HCT116 (cell line): ENCODE results near the gene MTHFSD. TPM values are rescaled to one million over a fixed set of nuclear protein-coding genes. Genes with fewer than 3 reads are reported as not detected.

Experiments used
- ATAC-seq: fragments of 200-7000 bp; cut with Tn5 transposase; 2 replicates; pipeline ENCODE4 v1.9.1; 2020; ENCODE audit warnings: mild to moderate bottlenecking, moderate library complexity
- BruUV-seq: library from RNA; stranded (reverse); fragments of 400-500 nt; replicated peaks from 2 replicates; lab custom pipeline; 2021; lab: Mats Ljungman, UMichigan
- CTCF ChIA-PET: fragments of 300-600 bp; sonication (Branson Sonifier 250); formaldehyde crosslinking; loops from one replicate; lab custom pipeline; 2021; ENCODE audit warnings: antibody characterized with exemption; lab: Charles Lee
- POLR2A ChIA-PET: fragments of 300-600, 350-600 bp; sonication (Branson Sonifier 250); formaldehyde crosslinking; loops from one replicate; lab custom pipeline; 2021; ENCODE audit warnings: antibody characterized with exemption; lab: Charles Lee
- RAD21 ChIA-PET, 2 experiments: fragments of 300-600 bp; sonication (Branson Sonifier 250); formaldehyde crosslinking; loops; one replicate each; lab custom pipeline; 2023; ENCODE audit warnings: low total read pairs in 2 of 2; ENCODE audit not compliant: uncharacterized antibody in 2 of 2, unreplicated experiment in 2 of 2, low non-redundant PET in 1 of 2; lab: Charles Lee
- DNase-seq: peaks from one replicate; pipeline ENCODE4 v3.0.0-alpha.2; 2010; ENCODE audit warnings: low read depth, low spot score
- H2AFZ ChIP-seq: fragments of 200-600 bp; shearing (Covaris generic), sonication (generic); 2 replicates; pipeline ENCODE4 v1.6.1; 2017; ENCODE audit warnings: low read depth, mixed run types, mixed read lengths, antibody characterized with exemption, low read length; ENCODE audit not compliant: poor library complexity, severe bottlenecking
- H3K27ac ChIP-seq: 2 replicates; pipeline ENCODE4 v1.5.1; 2012; ENCODE audit warnings: low read depth, low read length
- H3K27me3 ChIP-seq: fragments of 200-600 bp; sonication (generic); 2 replicates; pipeline ENCODE4 v1.6.1; 2016; ENCODE audit warnings: mixed run types, low read length, mixed read lengths; ENCODE audit not compliant: insufficient read depth
- H3K36me3 ChIP-seq, 2 experiments: fragments of 200-500 bp in 1 of 2; fragments of 200-600 bp in 1 of 2; sonication (Bioruptor generic) in 1 of 2; sonication (generic) in 1 of 2; 2 replicates each; pipeline versions ENCODE4 v1.5.1 to v1.6.1; 2014 to 2016; ENCODE audit warnings: low read length in 2 of 2, inconsistent platforms in 1 of 2, mixed read lengths in 1 of 2, mixed run types in 1 of 2; ENCODE audit not compliant: insufficient read depth in 2 of 2, control insufficient read depth in 1 of 2
- H3K4me1 ChIP-seq, 2 experiments: fragments of 200-600 bp in 1 of 2; sonication (generic) in 1 of 2; 2 replicates each; pipeline versions ENCODE4 v1.5.1 to v1.6.1; 2012 to 2017; ENCODE audit warnings: low read length in 2 of 2, inconsistent platforms in 1 of 2, mild to moderate bottlenecking in 1 of 2, mixed read lengths in 1 of 2, mixed run types in 1 of 2, moderate library complexity in 1 of 2; ENCODE audit not compliant: insufficient read depth in 2 of 2, control insufficient read depth in 1 of 2
- H3K4me2 ChIP-seq: fragments of 200-600 bp; sonication (generic); 2 replicates; pipeline ENCODE4 v1.6.1; 2017; ENCODE audit warnings: mixed run types, low read length, mixed read lengths
- H3K4me3 ChIP-seq, 2 experiments: fragments of 200-600 bp in 1 of 2; sonication (generic) in 1 of 2; replicated peaks in 1 of 2; 2 replicates each; pipeline ENCODE4 v1.5.1; 2011 to 2016; ENCODE audit warnings: low read length in 2 of 2, control low read depth in 1 of 2, low read depth in 1 of 2, mild to moderate bottlenecking in 1 of 2, mixed read lengths in 1 of 2, mixed run types in 1 of 2
- H3K79me2 ChIP-seq: fragments of 200-600 bp; sonication (generic); 2 replicates; pipeline ENCODE4 v1.6.1; 2017; ENCODE audit warnings: mild to moderate bottlenecking, mixed run types, low read length, moderate library complexity, mixed read lengths; ENCODE audit not compliant: insufficient read depth
- H3K9ac ChIP-seq: fragments of 200-600 bp; sonication (generic); 2 replicates; pipeline ENCODE4 v1.6.1; 2016; ENCODE audit warnings: low read length, mixed read lengths
- H3K9me2 ChIP-seq: fragments of 200-600 bp; sonication (generic), shearing (Covaris generic); 2 replicates; pipeline ENCODE4 v1.6.1; 2017; ENCODE audit warnings: mixed run types, mild to moderate bottlenecking, moderate library complexity; ENCODE audit not compliant: insufficient read depth
- H3K9me3 ChIP-seq, 2 experiments: fragments of 200-500 bp in 1 of 2; fragments of 200-600 bp in 1 of 2; sonication (Bioruptor generic) in 1 of 2; sonication (generic) in 1 of 2; 2 replicates each; pipeline ENCODE4 v1.6.1; 2014 to 2017; ENCODE audit warnings: low read length in 2 of 2, mixed read lengths in 2 of 2, inconsistent platforms in 1 of 2, low read depth in 1 of 2, mild to moderate bottlenecking in 1 of 2, mixed run types in 1 of 2, moderate library complexity in 1 of 2; ENCODE audit not compliant: control insufficient read depth in 1 of 2, insufficient read depth in 1 of 2
- H4K20me1 ChIP-seq: fragments of 200-600 bp; sonication (generic), shearing (Covaris generic); 2 replicates; pipeline ENCODE4 v1.6.1; 2017; ENCODE audit warnings: mixed run types, mild to moderate bottlenecking, moderate library complexity; ENCODE audit not compliant: insufficient read depth
- CEBPB ChIP-seq: IDR thresholded peaks from 2 replicates; pipeline ENCODE4 v1.6.1; 2012; ENCODE audit warnings: low read depth
- SRF ChIP-seq: IDR thresholded peaks from 2 replicates; pipeline ENCODE4 v1.6.1; 2012; ENCODE audit warnings: low read depth
- YY1 ChIP-seq: IDR thresholded peaks from 2 replicates; pipeline ENCODE4 v1.6.1; 2011; ENCODE audit warnings: low read length, low read depth, moderate library complexity, mild to moderate bottlenecking; ENCODE audit not compliant: insufficient replicate concordance; ENCODE audit errors: extremely low read depth
- ZBTB33 ChIP-seq: IDR thresholded peaks from 2 replicates; pipeline ENCODE4 v1.6.1; 2011; ENCODE audit warnings: mild to moderate bottlenecking, low read length, moderate library complexity; ENCODE audit not compliant: insufficient replicate concordance; ENCODE audit errors: extremely low read depth
- intact Hi-C: fragments of 100-400 bp; cut with micrococcal nuclease; formaldehyde crosslinking; loops from 2 replicates; pipeline ENCODE4 v1.10.0; 2022
- total RNA-seq: library from RNA; stranded (reverse); gene quantifications from one replicate; pipeline ENCODE4 v1.2.1, GENCODE V29; 2021; ENCODE audit not compliant: unreplicated experiment
- TF ChIP-seq, protein P1 (sequence below): IDR thresholded peaks from 2 replicates; pipeline ENCODE4 v1.6.1; 2012

The MTHFSD gene
- total RNA-seq, 1 experiment from 2014 or later, result 33.1 TPM

- RAD21 ChIA-PET, result no interaction called here
- H3K27me3 ChIP-seq, result peaks cover 49% of the 10 kb centered on the region
- peaks cover 0 to 5% of the 10 kb centered on the region in 2 experiments; a peak in 1 of 4 replicates for H3K4me1 ChIP-seq
- no peak overlapping the region for H3K4me3 ChIP-seq
- ATAC-seq (no peak), DNase-seq (no peak)
- H3K27ac ChIP-seq, result no peak overlapping the region
- CTCF ChIA-PET, result interaction anchor here (0.8 kb wide), 1 partner anchor 248 kb away, joined by 3 read pairs; no protein-coding TSS in a partner anchor
- intact Hi-C loops, result no loop called here
- no TSS peak for BruUV-seq
- H2AFZ ChIP-seq, result no peak overlapping the region
- TF ChIP-seq SRF (no peak), YY1 (no peak), CEBPB (no peak), ZBTB33 (no peak)
- TF ChIP-seq, protein P1, sequence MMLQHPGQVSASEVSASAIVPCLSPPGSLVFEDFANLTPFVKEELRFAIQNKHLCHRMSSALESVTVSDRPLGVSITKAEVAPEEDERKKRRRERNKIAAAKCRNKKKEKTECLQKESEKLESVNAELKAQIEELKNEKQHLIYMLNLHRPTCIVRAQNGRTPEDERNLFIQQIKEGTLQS, result no peak
- no peaks in the 10 kb centered on the region for H3K36me3 ChIP-seq
- H3K9me2 ChIP-seq, result no peaks in the 10 kb centered on the region
- H3K4me2 ChIP-seq, result no peak overlapping the region
- H4K20me1 ChIP-seq, result no peaks in the 10 kb centered on the region
- H3K9me3 ChIP-seq, result no peaks in the 10 kb centered on the region
- no peak overlapping the region for H3K9ac ChIP-seq
- no peaks in the 10 kb centered on the region for H3K79me2 ChIP-seq
- POLR2A ChIA-PET, result no interaction called here
Measured at GRCh38 chr16:86500708-86501510, 54.1 kb downstream of the MTHFSD start.
